Measurements from ENCODE around the gene NOSIP.

- TF ChIP-seq CTCF (IDR thresholded peaks at IDR 0.05) (no peak), POLR2A (IDR thresholded peaks at IDR 0.05) (no peak)
These were observed 451 bp downstream of the NOSIP start for GRCh38 chr19:49579947-49580263.
